Uterus (tissue), 4 donors: ENCODE measurements around the gene CHPT1. TPM values are rescaled to one million over a fixed set of nuclear protein-coding genes. Genes with fewer than 3 reads are reported as not detected.

Source experiments
- DNase-seq, 2 donors: peaks; one replicate each; pipeline ENCODE4 v3.0.0-alpha.2; 2019 to 2020
- H3K27ac ChIP-seq, 2 donors: fragments of 200-600 bp; sonication (generic); 1 replicate in 1 of 2; 2 replicates in 1 of 2; pipeline ENCODE4 v1.5.1; 2016 to 2018
- H3K27me3 ChIP-seq, 2 donors: fragments of 200-600 bp; sonication (generic); one replicate each; pipeline ENCODE4 v1.5.1; 2018 to 2019; ENCODE audit warnings: control low read depth in 1 of 2
- H3K36me3 ChIP-seq, 2 donors: fragments of 200-600 bp; sonication (generic); one replicate each; pipeline ENCODE4 v1.5.1; 2019; ENCODE audit warnings: control low read depth in 1 of 2
- H3K4me1 ChIP-seq, 2 donors: fragments of 200-600 bp; sonication (generic); one replicate each; pipeline ENCODE4 v1.5.1; 2018 to 2019; ENCODE audit warnings: control low read depth in 1 of 2
- H3K4me3 ChIP-seq, 2 donors: fragments of 200-600 bp; sonication (generic); 1 replicate in 1 of 2; 2 replicates in 1 of 2; pipeline ENCODE4 v1.5.1; 2018 to 2019; ENCODE audit warnings: mild to moderate bottlenecking in 1 of 2
- H3K9me3 ChIP-seq, 2 donors: fragments of 200-600 bp; sonication (generic); one replicate each; pipeline ENCODE4 v1.5.1; 2019; ENCODE audit warnings: control low read depth in 1 of 2
- POLR2A ChIP-seq, 2 donors: fragments of 450-650 bp; IDR thresholded peaks; one replicate each; pipeline ENCODE4 v1.6.1; 2016; ENCODE audit warnings: antibody characterized with exemption in 2 of 2, mild to moderate bottlenecking in 1 of 2, moderate library complexity in 1 of 2
- intact Hi-C: fragments of 100-400 bp; cut with DNase I; formaldehyde crosslinking; loops from one replicate; pipeline ENCODE4 v1.15.1; 2023; ENCODE audit warnings: low total_unique reads
- total RNA-seq, 4 donors: library from RNA; depleted of rRNA in 3 of 4; stranded (reverse); fragments of >200 nt in 3 of 4; gene quantifications; one replicate each; pipeline versions ENCODE4 v1.1.0 to v1.2.4, GENCODE V29; 2014 to 2023
- TF ChIP-seq, protein P1 (sequence below), 4 experiments: fragments of 200-600 bp in 2 of 4; fragments of 450-650 bp in 2 of 4; sonication (generic) in 2 of 4; IDR thresholded peaks; one replicate each; pipeline ENCODE4 v1.5.1; 2016 to 2019; ENCODE audit warnings: antibody characterized with exemption in 4 of 4, mild to moderate bottlenecking in 2 of 4, moderate library complexity in 1 of 4
- donor health status: DM: yes; HTN: yes; CAD: no.

Gene CHPT1
- total RNA-seq, 4 donors from 2014 or later = 22.5 to 105 (median 51.1) TPM

DNA sequence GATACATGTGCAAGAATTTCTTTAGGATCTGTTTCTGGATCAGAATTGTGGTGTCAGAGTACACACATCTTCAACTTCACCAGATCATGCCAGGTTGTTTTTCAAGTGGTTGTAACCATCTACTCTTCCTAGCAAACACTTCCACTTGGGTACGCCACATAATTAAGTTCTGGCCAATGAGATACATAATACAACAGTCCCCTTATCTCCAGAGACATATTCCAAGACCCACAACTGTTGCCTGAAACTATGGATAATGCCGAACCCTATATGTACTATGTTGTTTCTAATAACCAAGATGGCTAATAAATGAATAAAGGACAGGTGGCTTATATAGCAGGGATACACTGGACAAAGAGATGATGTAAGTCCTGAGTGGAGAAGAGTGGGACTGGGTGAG lies 2.5 kb upstream of the CHPT1 start:
- Histone ChIP-seq H3K9me3 (no peaks in the 10 kb centered on the region), H3K27me3 (no peaks in the 10 kb centered on the region), H3K4me1 (no peaks in the 10 kb centered on the region), H3K27ac (no peak overlapping the region), H3K36me3 (no peaks in the 10 kb centered on the region), H3K4me3 (no peak overlapping the region)
- DNase-seq = no peak
- intact Hi-C loops = no loop called here
- TF ChIP-seq POLR2A (IDR thresholded peaks at IDR 0.05) = no peak
- TF ChIP-seq, protein P1, sequence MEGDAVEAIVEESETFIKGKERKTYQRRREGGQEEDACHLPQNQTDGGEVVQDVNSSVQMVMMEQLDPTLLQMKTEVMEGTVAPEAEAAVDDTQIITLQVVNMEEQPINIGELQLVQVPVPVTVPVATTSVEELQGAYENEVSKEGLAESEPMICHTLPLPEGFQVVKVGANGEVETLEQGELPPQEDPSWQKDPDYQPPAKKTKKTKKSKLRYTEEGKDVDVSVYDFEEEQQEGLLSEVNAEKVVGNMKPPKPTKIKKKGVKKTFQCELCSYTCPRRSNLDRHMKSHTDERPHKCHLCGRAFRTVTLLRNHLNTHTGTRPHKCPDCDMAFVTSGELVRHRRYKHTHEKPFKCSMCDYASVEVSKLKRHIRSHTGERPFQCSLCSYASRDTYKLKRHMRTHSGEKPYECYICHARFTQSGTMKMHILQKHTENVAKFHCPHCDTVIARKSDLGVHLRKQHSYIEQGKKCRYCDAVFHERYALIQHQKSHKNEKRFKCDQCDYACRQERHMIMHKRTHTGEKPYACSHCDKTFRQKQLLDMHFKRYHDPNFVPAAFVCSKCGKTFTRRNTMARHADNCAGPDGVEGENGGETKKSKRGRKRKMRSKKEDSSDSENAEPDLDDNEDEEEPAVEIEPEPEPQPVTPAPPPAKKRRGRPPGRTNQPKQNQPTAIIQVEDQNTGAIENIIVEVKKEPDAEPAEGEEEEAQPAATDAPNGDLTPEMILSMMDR (IDR thresholded peaks at IDR 0.05) = no peak

DNA sequence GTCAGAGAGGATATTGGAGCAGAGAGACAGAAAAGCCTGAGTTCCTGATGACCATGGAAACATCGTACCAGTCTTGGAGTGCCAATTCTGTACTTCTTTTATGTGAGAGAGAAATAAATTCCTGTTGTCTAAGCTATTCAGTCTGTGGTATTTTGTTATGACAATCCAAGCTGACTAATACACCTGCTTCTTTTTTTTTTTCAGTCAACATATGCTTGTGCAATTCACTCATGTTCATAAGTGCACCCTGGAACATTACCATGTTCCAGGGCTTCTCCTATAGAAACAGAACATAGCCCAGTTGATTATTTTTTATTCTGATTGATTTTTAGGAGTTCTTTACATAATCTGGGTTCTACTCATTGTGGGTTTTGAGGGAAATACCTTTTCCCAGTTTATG lies 1.7 kb upstream of the CHPT1 start:
- Histone ChIP-seq H3K27me3 (no peaks in the 10 kb centered on the region), H3K27ac (no peak overlapping the region), H3K4me3 (no peak overlapping the region), H3K4me1 (no peaks in the 10 kb centered on the region), H3K9me3 (no peaks in the 10 kb centered on the region), H3K36me3 (no peaks in the 10 kb centered on the region)
- DNase-seq = no peak
- intact Hi-C loops = no loop called here
- no peak for TF ChIP-seq POLR2A (IDR thresholded peaks at IDR 0.05)
- TF ChIP-seq, protein P1 (IDR thresholded peaks at IDR 0.05) = no peak

DNA sequence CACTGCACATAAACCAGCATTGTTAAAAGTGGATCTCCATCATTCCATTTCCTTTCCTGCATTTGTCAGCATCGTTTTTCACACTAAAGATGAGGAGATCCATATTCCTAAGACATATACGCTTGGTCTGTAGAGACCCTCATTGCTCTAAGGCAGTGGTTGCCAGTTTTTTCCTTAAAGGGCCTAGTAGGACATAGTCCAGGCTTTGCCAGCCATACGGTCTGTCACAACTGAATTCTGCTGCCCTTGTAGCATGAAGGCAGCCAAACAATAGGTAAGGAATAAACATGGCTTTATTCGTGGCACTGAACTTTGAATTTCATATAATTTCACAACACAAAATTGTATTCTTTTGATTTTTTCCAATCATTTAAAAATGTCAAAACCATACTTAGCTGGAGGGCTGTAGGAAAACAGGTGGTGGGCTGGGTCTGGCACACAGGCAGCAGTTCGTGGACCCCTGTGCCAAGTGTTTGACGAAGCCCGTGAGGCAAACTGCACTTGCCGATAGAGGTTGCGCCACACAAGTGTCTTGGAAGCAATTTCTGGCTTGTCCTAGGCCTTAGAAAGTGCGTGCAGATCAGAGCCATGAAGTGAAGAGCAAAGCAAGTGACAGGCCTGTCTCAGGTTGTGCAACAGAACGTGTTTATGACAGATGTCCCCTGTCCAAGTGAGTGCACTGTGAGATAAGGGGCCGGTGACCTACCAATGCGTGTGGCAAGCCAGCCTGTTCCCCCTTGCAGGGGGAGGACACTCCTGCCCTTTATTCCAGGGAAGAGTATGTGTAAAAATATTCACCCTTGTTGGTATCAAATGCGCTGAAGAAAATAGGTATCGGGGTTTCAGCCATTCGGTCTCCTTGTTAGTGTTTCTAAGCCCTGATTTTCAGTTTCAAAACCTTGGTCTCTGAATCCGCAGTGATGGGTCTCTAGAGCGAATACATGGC lies 916 bp upstream of the CHPT1 start:
- Histone ChIP-seq H3K27ac (peak overlapping the region; percentile 91), H3K4me1 (no peaks in the 10 kb centered on the region), H3K27me3 (no peaks in the 10 kb centered on the region), H3K9me3 (no peaks in the 10 kb centered on the region), H3K4me3 (peak overlapping the region; percentile 82 to 97), H3K36me3 (no peaks in the 10 kb centered on the region)
- intact Hi-C loops = no loop called here
- peak; percentile 24 to 33 for DNase-seq
- TF ChIP-seq, protein P1 (IDR thresholded peaks at IDR 0.05) = no peak
- TF ChIP-seq POLR2A (IDR thresholded peaks at IDR 0.05) = no peak

DNA sequence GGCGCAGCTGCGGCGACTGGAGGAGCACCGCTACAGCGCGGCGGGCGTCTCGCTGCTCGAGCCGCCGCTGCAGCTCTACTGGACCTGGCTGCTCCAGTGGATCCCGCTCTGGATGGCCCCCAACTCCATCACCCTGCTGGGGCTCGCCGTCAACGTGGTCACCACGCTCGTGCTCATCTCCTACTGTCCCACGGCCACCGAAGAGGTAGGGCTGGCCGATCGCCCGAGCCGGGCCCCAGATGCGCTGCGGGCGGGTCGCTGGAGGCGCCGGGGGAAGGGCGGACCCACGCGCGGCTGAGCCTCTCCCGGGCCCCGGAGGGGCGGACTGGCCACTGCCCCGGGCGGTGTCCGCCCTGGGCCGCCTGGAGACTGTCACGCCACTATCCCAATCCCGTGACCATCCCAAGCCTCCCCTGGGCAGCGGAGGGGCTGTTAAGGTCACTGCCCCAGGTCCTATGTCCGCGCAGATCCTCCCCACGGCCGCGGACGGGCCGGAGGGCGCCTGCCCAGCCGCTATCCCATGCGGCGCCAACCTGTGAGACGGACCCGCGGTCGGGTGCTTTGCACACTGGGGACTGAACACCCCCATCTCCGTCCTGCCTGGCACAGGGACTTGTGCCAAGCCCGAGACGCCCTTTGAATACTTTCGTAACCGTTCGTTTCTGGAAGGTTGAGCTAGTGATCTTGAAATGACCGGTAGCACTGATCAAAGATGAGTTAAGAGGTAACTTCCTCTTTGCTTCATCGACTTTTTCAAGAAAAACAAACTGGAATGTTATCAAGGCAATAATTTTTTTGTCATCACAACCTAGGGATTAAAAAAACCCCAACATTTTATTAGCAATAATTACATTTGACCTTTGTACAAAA lies 725 bp downstream of the CHPT1 start:
- Histone ChIP-seq H3K36me3 (no peaks in the 10 kb centered on the region), H3K27ac (peak overlapping the region; percentile 91), H3K9me3 (no peaks in the 10 kb centered on the region), H3K4me3 (peak overlapping the region; percentile 82 to 97), H3K27me3 (no peaks in the 10 kb centered on the region), H3K4me1 (no peaks in the 10 kb centered on the region)
- peak; percentile 46 to 59 for DNase-seq
- intact Hi-C loops = no loop called here
- TF ChIP-seq, protein P1 (IDR thresholded peaks at IDR 0.05) = no peak
- peak in 1 of 2 donors; percentile 23 for TF ChIP-seq POLR2A (IDR thresholded peaks at IDR 0.05)
